Fibroblast of lung (primary cell): ENCODE data around the gene H6PD. TPM values are rescaled to one million over a fixed set of nuclear protein-coding genes. Genes with fewer than 3 reads are reported as not detected.

Source experiments
- DNase-seq, 2 donors: peaks; one replicate each; pipeline versions ENCODE4 v3.0.0 to v3.0.0-alpha.2; 2010; ENCODE audit warnings: low read depth in 2 of 2
- H2AFZ ChIP-seq: 2 replicates; pipeline ENCODE4 v1.5.1; 2012; ENCODE audit warnings: low read length, control low read depth, inconsistent platforms
- H3K27ac ChIP-seq: 2 replicates; pipeline ENCODE4 v1.5.1; 2011; ENCODE audit warnings: low read length, control low read depth; ENCODE audit not compliant: insufficient read depth
- H3K27me3 ChIP-seq: 2 replicates; pipeline ENCODE4 v1.5.1; 2011; ENCODE audit warnings: mild to moderate bottlenecking, low read length; ENCODE audit not compliant: control insufficient read depth, insufficient read depth
- H3K36me3 ChIP-seq: 2 replicates; pipeline ENCODE4 v1.5.1; 2011; ENCODE audit warnings: low read length; ENCODE audit not compliant: control insufficient read depth, insufficient read depth
- H3K4me1 ChIP-seq: 2 replicates; pipeline ENCODE4 v1.5.1; 2011; ENCODE audit warnings: low read length; ENCODE audit not compliant: control insufficient read depth, insufficient read depth; ENCODE audit errors: extremely low read depth
- H3K4me2 ChIP-seq: 2 replicates; pipeline ENCODE4 v1.5.1; 2011; ENCODE audit warnings: low read length, control low read depth; ENCODE audit not compliant: insufficient read depth; ENCODE audit errors: extremely low read depth
- H3K4me3 ChIP-seq, 4 experiments: fragments of 200-600 bp in 1 of 4; sonication (generic) in 1 of 4; replicated peaks in 1 of 4; 2 replicates each; pipeline ENCODE4 v1.5.1; 2011 to 2016; ENCODE audit warnings: low read length in 4 of 4, low read depth in 3 of 4, mild to moderate bottlenecking in 3 of 4, control low read depth in 2 of 4, inconsistent platforms in 1 of 4, mixed read lengths in 1 of 4; ENCODE audit not compliant: insufficient read depth in 1 of 4; ENCODE audit errors: control extremely low read depth in 1 of 4
- H3K79me2 ChIP-seq: 2 replicates; pipeline ENCODE4 v1.5.1; 2012; ENCODE audit warnings: mild to moderate bottlenecking, low read length, inconsistent platforms; ENCODE audit not compliant: control insufficient read depth, insufficient read depth
- H3K9ac ChIP-seq: 2 replicates; pipeline ENCODE4 v1.5.1; 2011; ENCODE audit warnings: mild to moderate bottlenecking, low read length, control low read depth; ENCODE audit not compliant: insufficient read depth
- H3K9me3 ChIP-seq: 2 replicates; pipeline ENCODE4 v1.5.1; 2012; ENCODE audit warnings: low read depth, low read length; ENCODE audit not compliant: control insufficient read depth, insufficient read depth
- H4K20me1 ChIP-seq: 2 replicates; pipeline ENCODE4 v1.5.1; 2011; ENCODE audit warnings: low read length; ENCODE audit not compliant: control insufficient read depth, insufficient read depth; ENCODE audit errors: extremely low read depth
- CTCF ChIP-seq, 2 donors: IDR thresholded peaks in 1 of 2; conservative IDR thresholded peaks in 1 of 2; 1 replicate in 1 of 2; 2 replicates in 1 of 2; pipeline ENCODE4 v1.5.1; 2011 to 2012; ENCODE audit warnings: low read length in 2 of 2, control low read depth in 1 of 2, inconsistent platforms in 1 of 2, low read depth in 1 of 2, mild to moderate bottlenecking in 1 of 2
- EZH2 ChIP-seq: IDR thresholded peaks from 2 replicates; pipeline ENCODE4 v1.5.1; 2012; ENCODE audit warnings: low read length, control low read depth, mild to moderate bottlenecking; ENCODE audit errors: missing control alignments
- polyA plus RNA-seq, 2 donors: library from polyadenylated mRNA; depleted of rRNA in 1 of 2; stranded (reverse) in 1 of 2; unstranded in 1 of 2; fragments of >200 nt; gene quantifications; 2 replicates each; pipeline ENCODE4 v1.2.1, GENCODE V29; 2011 to 2012; ENCODE audit warnings: missing spikeins in 1 of 2
- total RNA-seq: library from RNA; depleted of rRNA; stranded (reverse); fragments of >200 nt; gene quantifications from 2 replicates; pipeline ENCODE4 v1.2.1, GENCODE V29; 2014

The H6PD gene
- total and polyA plus RNA-seq, 2 donors (not counting 1 experiment from before 2014, with no cell fraction given) = 15.2 to 23.5 TPM

GRCh38 chr1:9267827-9268581, 33.4 kb downstream of the H6PD start:
- no peak overlapping the region for H3K4me2 ChIP-seq
- H3K79me2 ChIP-seq = no peaks in the 10 kb centered on the region
- no peaks in the 10 kb centered on the region for H3K27me3 ChIP-seq
- H4K20me1 ChIP-seq = no peaks in the 10 kb centered on the region
- no peak overlapping the region for H2AFZ ChIP-seq
- H3K4me3 ChIP-seq = no peak overlapping the region
- TF ChIP-seq CTCF (conservative IDR thresholded peaks at IDR 0.05 in 1 of 2, IDR thresholded peaks at IDR 0.05 in 1 of 2; ENCODE audit: low read depth in 1 of 2, low read length in 2 of 2) = no peak
- TF ChIP-seq EZH2 = no peak
- no peaks in the 10 kb centered on the region for H3K36me3 ChIP-seq
- H3K9me3 ChIP-seq = no peaks in the 10 kb centered on the region
- no peak overlapping the region for H3K27ac ChIP-seq
- no peak for DNase-seq
- H3K9ac ChIP-seq = no peak overlapping the region
- no peaks in the 10 kb centered on the region for H3K4me1 ChIP-seq

GRCh38 chr1:9269078-9269501, 34.5 kb downstream of the H6PD start:
- DNase-seq = no peak
- Histone ChIP-seq H3K79me2 (no peaks in the 10 kb centered on the region), H2AFZ (no peak overlapping the region), H3K9ac (no peak overlapping the region), H3K4me1 (no peaks in the 10 kb centered on the region), H3K36me3 (no peaks in the 10 kb centered on the region), H3K4me3 (no peak overlapping the region), H3K27ac (no peak overlapping the region), H3K4me2 (no peak overlapping the region), H3K9me3 (no peaks in the 10 kb centered on the region), H4K20me1 (no peaks in the 10 kb centered on the region), H3K27me3 (no peaks in the 10 kb centered on the region)
- no peak for TF ChIP-seq CTCF (conservative IDR thresholded peaks at IDR 0.05 in 1 of 2, IDR thresholded peaks at IDR 0.05 in 1 of 2; ENCODE audit: low read depth in 1 of 2, low read length in 2 of 2)
- TF ChIP-seq EZH2 = no peak

GRCh38 chr1:9269721-9270120, 35.1 kb downstream of the H6PD start:
- Histone ChIP-seq H3K9ac (no peak overlapping the region), H4K20me1 (no peaks in the 10 kb centered on the region), H3K27me3 (no peaks in the 10 kb centered on the region), H3K27ac (no peak overlapping the region), H3K36me3 (no peaks in the 10 kb centered on the region), H3K79me2 (no peaks in the 10 kb centered on the region), H3K4me3 (no peak overlapping the region), H3K4me1 (no peaks in the 10 kb centered on the region), H2AFZ (no peak overlapping the region), H3K4me2 (no peak overlapping the region), H3K9me3 (no peaks in the 10 kb centered on the region)
- TF ChIP-seq CTCF (conservative IDR thresholded peaks at IDR 0.05 in 1 of 2, IDR thresholded peaks at IDR 0.05 in 1 of 2; ENCODE audit: low read depth in 1 of 2, low read length in 2 of 2) (no peak), EZH2 (no peak)
- DNase-seq = no peak
